Right lobe of liver (tissue), 6 donors: ENCODE results near the gene PPP1R17. TPM values are rescaled to one million over a fixed set of nuclear protein-coding genes. Genes with fewer than 3 reads are reported as not detected.

Experiments used
- ATAC-seq, 4 donors: fragments of 200-7000 bp; cut with Tn5 transposase; one replicate each; pipeline ENCODE4 v1.9.1; 2020; ENCODE audit warnings: mild to moderate bottlenecking in 4 of 4, moderate library complexity in 4 of 4
- DNase-seq, 3 donors: peaks; one replicate each; pipeline ENCODE4 v3.0.0-alpha.2; 2020
- H3K27ac ChIP-seq, 3 donors: fragments of 200-600 bp; one replicate each; pipeline ENCODE4 v1.8.0; 2022
- H3K27me3 ChIP-seq, 2 donors: fragments of 200-600 bp; one replicate each; pipeline ENCODE4 v1.8.0; 2022
- H3K36me3 ChIP-seq, 4 donors: fragments of 200-600 bp; sonication (generic) in 1 of 4; one replicate each; pipeline versions ENCODE4 v1.5.1 to v1.8.0; 2017 to 2022; ENCODE audit warnings: control low read depth in 1 of 4
- H3K4me1 ChIP-seq, 4 donors: fragments of 200-600 bp; sonication (generic) in 1 of 4; one replicate each; pipeline versions ENCODE4 v1.5.1 to v1.8.0; 2017 to 2022; ENCODE audit warnings: control low read depth in 1 of 4
- H3K4me3 ChIP-seq, 3 donors: fragments of 200-600 bp; one replicate each; pipeline ENCODE4 v1.8.0; 2022
- H3K9me3 ChIP-seq, 4 donors: fragments of 200-600 bp; sonication (generic) in 1 of 4; one replicate each; pipeline versions ENCODE4 v1.5.1 to v1.8.0; 2017 to 2022; ENCODE audit warnings: control low read depth in 1 of 4
- POLR2A ChIP-seq: fragments of 450-650 bp; IDR thresholded peaks from one replicate; pipeline ENCODE4 v1.6.1; 2017; ENCODE audit warnings: antibody characterized with exemption, mild to moderate bottlenecking
- WGBS: methylation state at CpG from one replicate; pipeline ENCODE4 v1.1.6; 2018; ENCODE audit warnings: low coverage, low lambda C conversion rate; ENCODE audit not compliant: insufficient coverage; ENCODE audit errors: missing lambda C conversion rate; 5-methylcytosine and 5-hydroxymethylcytosine counted together
- intact Hi-C, 2 donors: fragments of 100-400 bp; cut with DNase I; formaldehyde crosslinking; loops; one replicate each; pipeline versions ENCODE4 v1.11.2 to v1.14.1; 2022
- total RNA-seq, 6 experiments: library from RNA; depleted of rRNA in 2 of 6; stranded (reverse); fragments of >200 nt in 2 of 6; fragmentation: NEBNext Ultra II Directional in 3 of 6; extraction: Animal tissue kit (Norgen Biotek cat#: 25700) in 3 of 6; gene quantifications; one replicate each; pipeline versions ENCODE4 v1.1.0 to v1.2.4, GENCODE V29; 2016 to 2023
- TF ChIP-seq, protein P1 (sequence below), 4 donors: fragments of 200-600 bp in 3 of 4; fragments of 450-650 bp in 1 of 4; IDR thresholded peaks; one replicate each; pipeline versions ENCODE4 v1.5.1 to v1.8.0; 2016 to 2022; ENCODE audit warnings: antibody characterized with exemption in 4 of 4, mild to moderate bottlenecking in 2 of 4
- donor health status: DM: no; HTN: yes; CAD: no.
- donor health status: DM: no; HTN: no; CAD: no.
- donor health status: DM: no; HTN: no; CAD: no.
- donor health status: DM: no; HTN: yes; CAD: no.
- donor health status: DM: no; HTN: yes; CAD: no.

PPP1R17 gene
- total RNA-seq, 6 experiments from 2014 or later, result not detected

DNA sequence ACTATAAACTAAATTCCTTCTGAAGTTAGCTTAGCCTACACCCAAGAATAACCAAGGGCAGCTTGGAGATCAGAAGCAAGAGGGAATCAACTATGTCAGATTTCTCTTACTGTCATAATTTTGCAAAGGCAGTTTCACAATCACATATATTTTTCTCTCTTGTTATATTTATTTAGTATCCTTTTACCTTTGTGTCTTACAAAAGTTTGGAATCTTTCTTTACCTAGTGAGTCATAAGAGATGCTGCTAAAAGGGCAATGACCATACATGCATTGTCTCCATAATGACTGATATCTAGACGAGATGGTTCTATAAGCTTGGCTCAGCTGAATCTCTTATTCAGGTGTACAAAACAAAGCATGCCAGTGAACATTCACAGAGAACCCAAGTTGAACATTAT is 61.1 kb downstream of the PPP1R17 start:
- Histone ChIP-seq H3K9me3 (no peaks in the 10 kb centered on the region), H3K27ac (no peak overlapping the region), H3K4me1 (no peaks in the 10 kb centered on the region), H3K27me3 (no peaks in the 10 kb centered on the region), H3K36me3 (no peaks in the 10 kb centered on the region), H3K4me3 (no peak overlapping the region)
- DNase-seq, result no peak
- TF ChIP-seq, protein P1, sequence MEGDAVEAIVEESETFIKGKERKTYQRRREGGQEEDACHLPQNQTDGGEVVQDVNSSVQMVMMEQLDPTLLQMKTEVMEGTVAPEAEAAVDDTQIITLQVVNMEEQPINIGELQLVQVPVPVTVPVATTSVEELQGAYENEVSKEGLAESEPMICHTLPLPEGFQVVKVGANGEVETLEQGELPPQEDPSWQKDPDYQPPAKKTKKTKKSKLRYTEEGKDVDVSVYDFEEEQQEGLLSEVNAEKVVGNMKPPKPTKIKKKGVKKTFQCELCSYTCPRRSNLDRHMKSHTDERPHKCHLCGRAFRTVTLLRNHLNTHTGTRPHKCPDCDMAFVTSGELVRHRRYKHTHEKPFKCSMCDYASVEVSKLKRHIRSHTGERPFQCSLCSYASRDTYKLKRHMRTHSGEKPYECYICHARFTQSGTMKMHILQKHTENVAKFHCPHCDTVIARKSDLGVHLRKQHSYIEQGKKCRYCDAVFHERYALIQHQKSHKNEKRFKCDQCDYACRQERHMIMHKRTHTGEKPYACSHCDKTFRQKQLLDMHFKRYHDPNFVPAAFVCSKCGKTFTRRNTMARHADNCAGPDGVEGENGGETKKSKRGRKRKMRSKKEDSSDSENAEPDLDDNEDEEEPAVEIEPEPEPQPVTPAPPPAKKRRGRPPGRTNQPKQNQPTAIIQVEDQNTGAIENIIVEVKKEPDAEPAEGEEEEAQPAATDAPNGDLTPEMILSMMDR (IDR thresholded peaks at IDR 0.05), result no peak
- no peak for ATAC-seq
- intact Hi-C loops, result loop anchor here in 1 of 2 donors (10.0 kb wide), 1 partner anchor 457 kb away; no protein-coding TSS in a partner anchor
- WGBS, result 72% methylated on average over 1 of the region's 1 CpG

DNA sequence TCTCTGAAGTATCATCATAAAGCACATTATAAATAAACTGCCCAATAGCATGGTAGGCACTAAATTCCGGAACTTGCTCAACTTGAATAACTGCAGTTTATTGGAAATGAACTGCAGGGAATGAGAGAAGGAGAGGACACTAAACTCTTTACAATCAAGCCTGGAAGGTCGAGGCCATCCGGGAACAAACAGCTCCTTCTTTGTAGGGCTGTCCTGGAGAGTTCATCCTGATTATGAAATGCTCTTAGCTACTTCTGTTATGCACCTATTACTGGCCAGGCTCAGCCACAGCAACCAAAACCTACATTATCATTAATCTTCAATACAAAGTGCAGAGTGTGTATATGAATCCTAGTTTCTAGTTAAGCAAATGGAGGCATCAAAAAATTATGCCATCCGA is 64.7 kb downstream of the PPP1R17 start:
- WGBS, result 55% methylated on average over 4 of the region's 4 CpGs
- Histone ChIP-seq H3K4me3 (no peak overlapping the region), H3K4me1 (no peaks in the 10 kb centered on the region), H3K27ac (no peak overlapping the region), H3K9me3 (no peaks in the 10 kb centered on the region), H3K27me3 (no peaks in the 10 kb centered on the region), H3K36me3 (no peaks in the 10 kb centered on the region)
- ATAC-seq (no peak), DNase-seq (no peak)
- no peak for TF ChIP-seq POLR2A
- TF ChIP-seq, protein P1 (IDR thresholded peaks at IDR 0.05), result no peak
- intact Hi-C loops, result no loop called here

Other genes with a start within 250 kb of the PPP1R17 start
- not detected for gene ITPRID1, start 173.1 kb upstream of the PPP1R17 start, total RNA-seq